HG03139 (cell line): ENCODE measurements around the gene TEF.
A peak's percentile ranks its signal among the peaks of the same experiment; 100 is the strongest.
"Not testable (repeated sequence)": the region's sequence is repeated elsewhere in the genome, so short reads cannot be mapped to it uniquely, and the experiment has no call there.

Source experiments
- ATAC-seq: cut with Tn5 transposase; IDR thresholded peaks from one replicate; pipeline ENCODE4 v1.9.1; 2021; ENCODE audit not compliant: unreplicated experiment

The TEF gene

DNA sequence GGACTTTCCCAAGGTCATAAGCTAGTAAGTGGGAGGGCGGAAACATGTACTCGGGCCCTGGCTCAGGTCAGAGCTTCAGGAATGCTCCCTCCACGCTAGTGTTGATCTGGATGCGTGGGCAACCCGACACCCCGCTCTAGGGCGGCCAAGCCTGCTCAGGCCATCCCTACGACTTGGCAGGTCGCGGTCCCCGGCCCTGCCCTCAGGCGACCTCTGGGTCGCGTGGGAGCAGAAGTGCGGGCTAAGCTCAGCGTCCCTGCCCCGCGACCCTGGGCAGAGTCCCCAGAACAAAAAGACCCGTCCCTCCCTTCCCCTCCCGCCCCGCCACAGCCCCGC is 781 bp upstream of the TEF start:
- ATAC-seq: no peak

DNA sequence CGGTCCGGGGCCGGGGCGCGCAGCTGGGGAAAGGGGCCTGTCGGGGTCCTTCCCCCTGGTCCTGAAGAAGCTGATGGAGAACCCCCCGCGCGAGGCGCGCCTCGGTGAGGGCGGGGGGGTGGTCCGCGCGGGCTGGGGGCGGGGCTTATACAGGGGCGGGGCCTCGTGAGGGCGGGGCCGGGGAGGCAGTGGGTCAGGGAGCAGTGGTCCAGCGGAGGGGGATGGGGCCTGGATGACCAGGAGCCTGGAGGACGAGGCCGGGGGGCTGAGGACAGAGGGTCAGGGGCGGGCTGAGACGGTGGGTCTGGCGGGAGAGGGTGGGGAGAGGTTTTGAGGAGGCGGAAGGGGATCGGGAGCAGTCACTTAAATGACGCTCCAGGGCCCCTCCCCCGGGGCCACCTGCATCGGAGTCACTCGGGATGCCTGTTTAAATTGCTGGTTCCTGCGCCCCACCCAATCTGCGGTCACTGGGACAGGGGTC is 396 bp downstream of the TEF start:
- ATAC-seq: peak; percentile 31

DNA sequence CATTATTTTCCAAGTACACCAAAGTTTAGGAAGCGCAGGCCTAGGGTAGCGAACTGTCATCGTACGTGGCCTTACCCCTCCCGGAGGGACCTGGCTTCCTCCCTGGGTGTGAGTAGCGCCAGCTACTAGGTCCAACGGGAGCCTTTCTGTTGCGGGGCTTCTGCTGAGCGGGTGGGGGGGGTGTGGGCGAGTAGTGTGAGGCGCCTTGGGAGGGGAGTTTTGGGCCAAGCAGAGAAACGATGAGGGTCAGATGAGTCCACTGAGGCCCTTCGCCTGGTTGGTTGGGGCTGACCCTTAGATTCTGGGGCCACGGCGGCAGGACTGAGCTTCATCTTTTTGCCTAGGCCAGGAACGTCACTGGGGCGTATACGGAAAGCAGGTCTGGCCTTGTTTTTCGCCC is 868 bp downstream of the TEF start:
- ATAC-seq: no peak

DNA sequence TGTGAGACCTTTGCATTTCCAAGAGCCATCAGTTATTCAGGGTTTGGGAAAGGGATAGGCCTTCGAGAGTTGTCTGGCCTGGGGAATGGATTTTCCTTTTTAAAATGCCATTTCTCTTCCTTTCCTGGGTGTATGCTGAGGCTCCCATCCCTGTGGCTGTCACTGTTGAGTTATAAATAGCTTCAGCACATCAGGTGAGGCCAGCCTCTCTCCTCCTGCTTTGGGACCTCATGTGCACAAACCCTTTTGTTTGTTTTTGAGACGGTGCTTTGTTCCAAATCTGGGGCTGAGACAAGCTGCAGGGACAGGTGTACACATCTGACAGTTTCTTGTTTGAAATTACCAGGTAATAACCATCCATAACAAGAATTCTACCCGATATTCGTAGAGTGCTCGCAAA is 1.3 kb downstream of the TEF start:
- no peak for ATAC-seq

DNA sequence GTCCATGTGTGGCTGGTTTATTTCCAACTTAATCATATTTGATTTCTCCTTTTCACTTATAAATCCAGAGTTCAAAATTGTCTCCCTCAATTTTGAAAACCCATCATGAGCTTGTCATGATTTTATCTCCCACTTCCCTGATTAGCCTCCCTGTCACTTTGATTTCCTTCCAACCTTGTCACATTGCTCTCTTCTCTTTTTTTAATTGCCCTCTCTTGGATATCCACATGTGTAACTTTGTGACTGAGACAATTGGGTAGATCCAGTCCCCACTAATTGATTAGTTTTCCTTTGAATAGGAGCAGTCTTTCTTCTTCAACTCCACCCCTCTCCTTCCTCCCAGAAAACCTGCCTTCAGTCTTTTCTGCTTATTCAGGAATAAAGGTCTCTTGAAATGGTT is 2.4 kb downstream of the TEF start:
- no peak for ATAC-seq

DNA sequence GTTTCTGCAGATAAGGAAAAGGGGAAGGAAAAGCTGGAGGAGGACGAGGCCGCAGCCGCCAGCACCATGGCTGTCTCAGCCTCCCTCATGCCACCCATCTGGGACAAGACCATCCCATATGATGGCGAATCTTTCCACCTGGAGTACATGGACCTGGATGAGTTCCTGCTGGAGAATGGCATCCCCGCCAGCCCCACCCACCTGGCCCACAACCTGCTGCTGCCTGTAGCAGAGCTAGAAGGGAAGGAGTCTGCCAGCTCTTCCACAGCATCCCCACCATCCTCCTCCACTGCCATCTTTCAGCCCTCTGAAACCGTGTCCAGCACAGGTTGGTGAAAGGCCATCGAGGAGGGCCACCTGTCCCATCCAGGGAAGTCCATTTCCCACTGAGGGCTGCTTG is 5.6 kb downstream of the TEF start:
- no peak for ATAC-seq

DNA sequence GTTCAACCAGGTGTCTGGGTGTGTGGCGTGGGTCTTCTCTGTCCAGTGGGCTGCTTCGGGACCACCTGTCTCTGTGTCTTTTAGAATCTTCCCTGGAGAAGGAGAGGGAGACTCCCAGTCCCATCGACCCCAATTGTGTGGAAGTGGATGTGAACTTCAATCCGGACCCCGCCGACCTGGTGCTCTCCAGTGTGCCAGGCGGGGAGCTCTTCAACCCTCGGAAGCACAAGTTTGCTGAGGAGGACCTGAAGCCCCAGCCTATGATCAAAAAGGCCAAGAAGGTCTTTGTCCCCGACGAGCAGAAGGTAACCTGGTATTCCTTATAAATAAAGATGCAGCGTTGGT is 12.2 kb downstream of the TEF start:
- ATAC-seq: no peak

DNA sequence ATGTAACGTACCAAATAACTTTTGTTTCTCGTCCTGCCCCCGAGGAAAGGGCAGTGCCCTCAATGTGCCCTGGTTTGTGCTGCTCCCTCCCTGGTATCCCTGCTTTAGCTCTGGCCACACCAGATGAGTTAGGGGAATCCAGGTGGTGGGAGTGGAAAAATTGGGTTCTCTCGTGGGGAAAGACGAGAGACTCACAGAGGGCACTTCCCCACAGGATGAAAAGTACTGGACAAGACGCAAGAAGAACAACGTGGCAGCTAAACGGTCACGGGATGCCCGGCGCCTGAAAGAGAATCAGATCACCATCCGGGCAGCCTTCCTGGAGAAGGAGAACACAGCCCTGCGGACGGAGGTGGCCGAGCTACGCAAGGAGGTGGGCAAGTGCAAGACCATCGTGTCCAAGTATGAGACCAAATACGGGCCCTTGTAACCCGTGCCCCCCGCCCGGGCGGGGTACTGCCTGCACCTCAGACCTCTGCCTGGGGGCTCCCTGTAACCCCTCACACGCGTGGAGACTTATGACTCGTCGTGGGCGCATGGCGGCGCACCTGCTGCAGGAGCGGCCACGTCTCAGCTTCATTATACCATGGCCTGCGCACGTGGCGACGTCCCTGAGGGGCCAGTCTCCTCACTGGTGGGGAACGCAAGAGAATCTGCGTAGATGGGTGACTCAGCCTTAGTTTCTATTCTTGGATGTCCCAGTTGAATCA is 13.9 kb downstream of the TEF start:
- ATAC-seq: no peak

DNA sequence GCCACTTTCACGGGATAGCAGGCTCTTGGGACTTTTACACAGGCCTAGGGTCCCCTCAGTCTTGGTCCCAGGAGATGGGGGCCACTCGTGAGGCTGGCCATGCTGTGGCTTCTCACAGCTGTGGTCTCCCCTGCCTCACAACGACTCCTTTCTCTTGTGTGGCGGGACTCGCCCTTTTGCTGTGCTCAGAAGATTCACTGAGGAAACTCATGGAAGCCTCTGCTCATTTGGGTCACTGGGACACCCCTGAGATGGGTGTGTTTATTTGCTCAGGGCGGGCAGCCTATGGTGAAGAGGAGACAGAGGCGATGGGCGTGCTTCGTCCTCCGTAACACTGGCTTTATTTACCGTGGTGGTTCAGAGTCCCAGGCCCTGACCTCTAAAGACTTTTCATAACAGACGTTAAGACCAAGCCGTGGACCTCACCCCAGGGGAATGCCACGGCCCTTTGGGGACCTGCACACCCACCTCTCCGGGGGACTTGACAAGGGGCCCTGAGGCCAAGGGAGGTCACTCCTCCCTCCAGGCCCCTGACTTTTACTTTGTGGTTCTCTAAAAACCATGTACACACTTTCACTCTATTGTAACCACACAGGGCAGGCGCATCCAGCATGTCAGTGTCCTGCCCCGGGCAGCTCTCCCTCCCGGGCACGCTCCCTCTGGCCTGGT is 15.5 kb downstream of the TEF start:
- no peak for ATAC-seq

DNA sequence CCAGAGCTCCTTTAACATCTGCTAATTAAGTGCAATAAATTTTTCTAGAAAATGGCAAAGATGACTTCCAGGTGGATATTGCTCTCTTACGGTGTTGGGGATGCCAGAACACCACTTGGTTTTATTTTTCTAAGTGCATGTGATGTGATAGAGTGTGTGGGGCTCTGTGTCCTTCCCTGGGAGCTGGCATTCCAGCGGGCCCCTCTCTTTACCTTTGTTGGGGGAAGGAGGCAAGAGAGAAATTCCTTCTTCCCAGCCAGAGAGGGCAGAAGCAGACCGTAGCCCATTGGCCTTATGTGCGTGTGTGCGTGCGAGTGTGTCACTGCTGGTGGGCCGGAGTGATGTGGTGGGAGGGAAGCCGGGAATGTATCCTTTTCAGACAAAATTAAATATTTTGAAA is 17.2 kb downstream of the TEF start:
- no peak for ATAC-seq

DNA sequence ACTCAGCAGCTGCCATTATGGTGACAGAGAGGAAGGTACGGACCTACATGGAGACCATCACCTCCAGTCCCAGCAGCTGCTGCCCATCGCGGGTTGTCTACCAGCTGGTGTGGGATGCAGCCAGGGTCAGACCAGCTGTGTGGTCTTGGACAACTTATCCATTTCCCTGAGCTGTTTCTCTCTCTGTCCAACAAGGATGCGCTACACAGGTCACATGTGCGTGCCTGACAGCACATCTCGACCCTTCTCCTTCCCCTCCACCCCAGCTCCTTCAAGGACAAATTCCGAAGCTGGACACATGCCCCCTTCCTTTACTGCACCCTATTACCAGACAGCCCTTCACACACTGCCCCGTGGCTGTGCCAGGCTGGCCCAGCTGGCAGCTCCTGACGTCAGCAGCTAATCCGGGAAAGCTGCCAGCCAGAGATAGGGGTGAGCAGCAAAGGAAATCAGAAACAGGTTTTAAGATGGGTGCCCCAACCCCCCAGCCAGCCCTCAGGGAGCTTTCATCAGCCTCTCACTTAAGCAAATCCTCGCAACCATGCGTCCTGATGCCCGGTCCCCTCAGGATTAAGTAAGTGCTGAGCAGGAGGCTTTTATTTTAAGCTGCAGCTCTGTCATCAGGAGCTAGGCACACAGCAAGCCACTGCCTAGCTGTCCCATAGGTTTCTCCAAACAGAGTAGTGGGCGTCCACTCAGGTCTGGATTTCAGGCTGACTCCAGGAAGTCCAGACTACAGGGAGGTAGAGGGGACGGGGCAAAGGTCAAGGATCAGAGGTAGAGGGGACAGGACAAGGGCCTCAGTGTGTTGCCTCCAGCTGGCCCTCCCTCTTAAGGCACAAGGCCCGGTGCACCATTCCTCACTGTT is 20.3 kb downstream of the TEF start:
- ATAC-seq: no peak

DNA sequence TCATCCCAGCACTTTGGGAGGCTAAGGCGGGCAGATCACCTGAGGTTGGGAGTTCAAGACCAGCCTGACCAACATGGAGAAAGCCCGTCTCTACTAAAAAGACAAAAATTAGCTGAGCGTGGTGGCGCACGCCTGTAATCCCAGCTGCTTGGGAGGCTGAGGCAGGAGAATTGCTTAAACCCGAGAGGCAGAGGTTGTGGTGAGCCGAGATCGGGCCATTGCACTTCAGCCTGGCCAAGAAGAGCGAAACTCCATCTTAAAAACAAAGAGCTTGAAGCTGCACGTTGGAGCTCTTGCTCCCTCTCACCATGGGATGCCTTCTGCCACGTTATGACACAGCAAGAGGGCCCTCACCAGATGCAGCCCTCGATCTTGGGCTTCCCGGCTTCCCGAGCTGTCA is 21.1 kb downstream of the TEF start:
- not testable (repeated sequence) for ATAC-seq

DNA sequence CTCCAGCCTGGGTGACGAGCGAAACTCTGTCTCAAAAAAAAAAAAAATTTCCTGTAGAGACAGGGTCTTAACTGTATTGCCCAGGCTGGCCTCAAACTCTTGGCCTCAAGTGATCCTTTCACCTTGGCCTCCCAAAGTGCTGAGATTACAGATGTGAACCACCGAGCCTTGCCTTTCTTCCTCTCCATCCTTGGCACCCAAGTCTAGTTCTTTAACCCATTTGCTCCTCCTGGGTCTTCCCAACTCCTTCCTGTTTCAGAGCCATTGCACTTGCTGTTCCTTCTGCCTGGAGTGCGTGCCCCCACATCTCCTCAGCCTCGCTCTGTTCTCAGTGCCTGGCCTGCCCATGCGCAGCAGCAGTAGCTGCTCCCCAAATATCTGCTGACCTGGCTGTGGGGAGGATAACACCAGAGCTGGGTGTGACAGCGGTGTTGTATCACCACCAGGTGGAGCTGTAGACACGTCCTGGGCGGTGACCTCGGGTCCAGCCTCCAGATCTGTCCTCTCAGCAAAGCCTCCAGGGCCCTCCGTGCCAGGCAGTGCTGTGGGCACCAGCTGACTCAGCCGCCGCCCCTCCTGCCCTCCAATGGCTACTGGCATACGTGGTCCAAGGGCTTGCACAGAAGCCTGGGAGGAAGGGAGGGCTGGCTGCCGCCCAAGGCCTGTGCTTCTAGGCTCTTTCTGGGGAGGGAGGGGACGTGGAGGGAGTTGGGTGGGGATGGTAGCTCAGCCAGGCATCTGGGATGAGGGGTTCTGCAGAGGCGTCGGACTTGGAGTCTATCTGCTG is 22.0 kb downstream of the TEF start:
- ATAC-seq: no peak

DNA sequence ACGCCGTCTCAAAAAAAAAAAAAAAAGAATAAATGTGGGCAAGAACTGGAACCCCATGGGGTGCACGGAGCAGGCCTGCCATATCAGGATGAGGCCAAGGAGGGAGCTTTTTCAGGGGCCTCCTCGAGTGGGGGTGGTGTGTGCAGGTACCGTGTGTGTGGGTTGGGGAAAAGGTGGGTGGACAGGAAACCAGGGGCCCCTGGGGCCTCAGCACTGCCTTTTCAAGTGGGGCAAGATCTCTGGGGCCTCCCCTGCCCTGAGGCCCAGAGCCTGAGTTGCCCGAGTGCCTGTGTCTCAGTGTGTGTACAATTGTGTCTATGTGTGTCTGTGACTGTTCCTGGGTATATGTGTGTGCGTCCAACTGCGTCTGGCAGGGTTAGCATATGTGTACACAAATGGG is 23.8 kb downstream of the TEF start:
- no peak for ATAC-seq

DNA sequence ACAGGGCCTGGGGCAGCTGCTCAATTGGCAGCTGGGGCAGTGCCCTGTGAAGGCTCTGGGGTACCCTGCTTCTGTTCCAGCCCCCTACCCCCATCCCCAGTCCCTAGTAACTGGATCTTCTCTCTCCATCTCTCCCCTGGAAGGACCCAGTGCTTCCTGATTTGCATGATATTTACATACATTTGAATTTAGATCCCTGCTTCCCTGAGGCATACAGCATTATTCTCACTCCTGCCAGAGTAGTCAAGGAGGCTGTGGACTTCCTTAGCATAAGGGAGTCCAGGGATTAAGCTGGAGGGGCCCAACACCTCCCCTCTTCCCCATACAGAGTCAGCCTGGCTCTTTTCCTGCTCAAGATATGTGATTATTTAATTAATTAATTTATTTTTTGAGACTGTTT is 24.7 kb downstream of the TEF start:
- ATAC-seq: no peak

DNA sequence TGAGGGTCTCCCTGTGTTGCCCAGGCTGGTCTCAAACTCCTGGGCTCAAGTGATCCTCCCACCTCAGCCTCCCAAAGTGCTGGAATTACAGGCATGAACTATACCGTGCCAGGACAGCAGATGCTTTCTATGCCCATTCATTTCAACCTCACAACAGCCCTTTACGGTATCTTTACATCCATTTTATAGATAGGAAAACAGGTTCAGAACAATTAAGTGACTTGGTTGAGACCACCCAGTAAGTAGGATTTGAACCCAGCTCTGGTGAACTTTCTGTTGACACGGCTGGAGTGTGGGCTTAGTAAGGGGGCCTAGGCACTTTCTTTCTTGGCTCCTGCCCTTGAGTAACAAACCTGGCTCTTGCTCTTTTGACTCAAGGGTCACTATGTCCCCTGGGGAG is 25.7 kb downstream of the TEF start:
- no peak for ATAC-seq

DNA sequence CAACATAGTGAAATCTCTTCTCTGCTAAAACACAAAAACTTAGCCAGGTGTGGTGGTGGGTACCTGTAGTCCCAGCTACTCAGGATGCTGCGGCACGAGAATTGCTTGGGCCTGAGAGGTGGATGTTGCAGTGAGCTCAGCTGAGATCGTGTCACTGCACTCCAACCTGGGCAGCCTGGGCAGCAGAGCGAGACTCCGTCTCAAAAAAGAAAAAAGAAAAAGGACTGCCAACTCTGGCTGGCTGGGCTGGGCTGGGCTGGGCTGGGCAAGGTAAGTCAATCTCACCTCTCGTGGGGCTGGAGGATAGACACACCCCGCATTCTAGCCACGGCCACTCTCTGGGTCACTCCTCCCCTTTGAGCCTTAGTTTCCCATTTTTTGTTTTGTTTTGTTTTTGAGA is 26.9 kb downstream of the TEF start:
- ATAC-seq: no peak

DNA sequence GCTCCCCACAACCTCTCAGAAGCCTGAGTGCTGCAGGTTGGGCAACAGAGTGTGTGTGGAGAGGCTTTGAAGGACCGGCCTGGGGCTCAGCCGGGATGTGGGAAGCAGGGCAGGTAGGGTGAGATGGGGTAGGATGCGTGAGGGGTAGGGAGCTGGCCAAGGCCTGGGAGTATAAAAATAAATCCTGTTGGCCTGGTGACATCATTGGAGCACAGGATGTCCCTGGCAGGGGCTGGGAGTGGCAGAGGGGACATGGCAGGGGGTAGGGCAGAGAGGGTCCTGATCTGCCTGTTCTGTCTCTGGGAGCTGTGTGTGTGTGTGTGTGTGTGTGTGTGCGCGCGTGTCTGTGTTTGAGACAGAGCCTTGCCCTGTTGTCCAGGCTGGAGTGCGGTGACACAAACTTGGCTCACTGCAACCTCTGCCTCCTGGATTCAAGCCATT is 28.6 kb downstream of the TEF start:
- no peak for ATAC-seq

DNA sequence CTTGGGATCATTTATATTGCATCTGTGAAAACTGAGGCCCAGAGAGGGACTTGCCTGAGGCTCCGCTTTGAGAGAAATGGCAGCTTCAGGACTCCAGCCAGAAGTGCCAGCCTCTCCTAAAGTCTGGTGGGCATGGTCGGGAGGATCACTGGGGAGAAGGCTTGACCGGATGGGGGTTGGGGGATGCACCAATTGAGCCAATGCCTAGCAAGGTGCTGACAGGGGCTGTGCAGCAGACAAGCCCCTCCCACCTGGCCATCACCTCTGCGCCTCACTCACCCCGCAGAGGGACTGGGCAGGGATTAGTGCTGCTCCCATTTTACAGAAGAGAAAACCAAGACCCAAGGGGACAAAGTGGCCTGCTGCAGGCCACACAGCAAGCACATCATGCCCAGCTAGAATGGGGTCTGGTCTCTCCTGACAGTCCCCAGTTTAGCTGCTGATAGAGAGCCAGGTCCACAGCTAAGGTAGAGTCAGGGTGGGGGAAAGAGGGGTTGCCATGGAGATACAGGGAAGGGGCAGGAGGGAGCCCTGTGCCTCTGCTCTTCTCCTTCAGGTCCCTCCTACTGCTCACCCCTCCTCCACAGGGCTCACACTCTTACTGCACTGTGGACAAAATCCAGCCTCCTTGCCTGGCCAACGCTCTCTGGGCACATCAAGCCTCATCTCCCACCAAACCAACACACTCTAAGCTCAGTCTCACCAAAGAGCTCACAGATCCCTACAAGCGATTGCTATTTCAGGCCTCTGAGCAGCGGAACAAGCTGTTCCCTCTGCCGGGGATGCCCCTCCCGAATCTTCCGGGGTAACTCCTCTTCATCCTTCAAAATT is 29.5 kb downstream of the TEF start:
- ATAC-seq: no peak

DNA sequence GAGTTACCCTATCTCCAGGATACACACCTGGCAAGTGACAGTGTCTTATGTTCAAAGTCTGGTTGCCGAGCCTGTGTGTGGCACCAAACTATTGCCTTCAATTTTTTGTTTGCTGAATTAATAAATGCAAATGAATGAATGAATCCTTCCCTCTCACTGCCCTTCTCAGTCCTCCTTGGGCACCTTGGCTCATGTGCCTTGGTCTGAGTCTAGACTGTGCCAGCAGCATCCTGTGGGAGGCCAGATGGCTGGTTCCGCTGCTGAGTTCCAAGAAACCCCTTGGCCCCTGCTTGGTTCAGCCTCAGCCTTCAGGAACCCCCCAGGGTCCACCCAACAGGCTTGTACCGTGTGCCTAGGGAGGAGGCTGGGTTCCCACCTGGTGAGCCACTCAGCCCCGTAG is 33.8 kb downstream of the TEF start:
- no peak for ATAC-seq
